Fibroblast of lung (primary cell): ENCODE data around the gene OAS3. TPM values are rescaled to one million over a fixed set of nuclear protein-coding genes. Genes with fewer than 3 reads are reported as not detected.

Experiments used
- DNase-seq, 2 donors: peaks; one replicate each; pipeline versions ENCODE4 v3.0.0 to v3.0.0-alpha.2; 2010; ENCODE audit warnings: low read depth in 2 of 2
- H2AFZ ChIP-seq: 2 replicates; pipeline ENCODE4 v1.5.1; 2012; ENCODE audit warnings: low read length, control low read depth, inconsistent platforms
- H3K27ac ChIP-seq: 2 replicates; pipeline ENCODE4 v1.5.1; 2011; ENCODE audit warnings: low read length, control low read depth; ENCODE audit not compliant: insufficient read depth
- H3K27me3 ChIP-seq: 2 replicates; pipeline ENCODE4 v1.5.1; 2011; ENCODE audit warnings: mild to moderate bottlenecking, low read length; ENCODE audit not compliant: control insufficient read depth, insufficient read depth
- H3K36me3 ChIP-seq: 2 replicates; pipeline ENCODE4 v1.5.1; 2011; ENCODE audit warnings: low read length; ENCODE audit not compliant: control insufficient read depth, insufficient read depth
- H3K4me1 ChIP-seq: 2 replicates; pipeline ENCODE4 v1.5.1; 2011; ENCODE audit warnings: low read length; ENCODE audit not compliant: control insufficient read depth, insufficient read depth; ENCODE audit errors: extremely low read depth
- H3K4me2 ChIP-seq: 2 replicates; pipeline ENCODE4 v1.5.1; 2011; ENCODE audit warnings: low read length, control low read depth; ENCODE audit not compliant: insufficient read depth; ENCODE audit errors: extremely low read depth
- H3K4me3 ChIP-seq, 4 experiments: fragments of 200-600 bp in 1 of 4; sonication (generic) in 1 of 4; replicated peaks in 1 of 4; 2 replicates each; pipeline ENCODE4 v1.5.1; 2011 to 2016; ENCODE audit warnings: low read length in 4 of 4, low read depth in 3 of 4, mild to moderate bottlenecking in 3 of 4, control low read depth in 2 of 4, inconsistent platforms in 1 of 4, mixed read lengths in 1 of 4; ENCODE audit not compliant: insufficient read depth in 1 of 4; ENCODE audit errors: control extremely low read depth in 1 of 4
- H3K79me2 ChIP-seq: 2 replicates; pipeline ENCODE4 v1.5.1; 2012; ENCODE audit warnings: mild to moderate bottlenecking, low read length, inconsistent platforms; ENCODE audit not compliant: control insufficient read depth, insufficient read depth
- H3K9ac ChIP-seq: 2 replicates; pipeline ENCODE4 v1.5.1; 2011; ENCODE audit warnings: mild to moderate bottlenecking, low read length, control low read depth; ENCODE audit not compliant: insufficient read depth
- H3K9me3 ChIP-seq: 2 replicates; pipeline ENCODE4 v1.5.1; 2012; ENCODE audit warnings: low read depth, low read length; ENCODE audit not compliant: control insufficient read depth, insufficient read depth
- H4K20me1 ChIP-seq: 2 replicates; pipeline ENCODE4 v1.5.1; 2011; ENCODE audit warnings: low read length; ENCODE audit not compliant: control insufficient read depth, insufficient read depth; ENCODE audit errors: extremely low read depth
- EZH2 ChIP-seq: IDR thresholded peaks from 2 replicates; pipeline ENCODE4 v1.5.1; 2012; ENCODE audit warnings: low read length, control low read depth, mild to moderate bottlenecking; ENCODE audit errors: missing control alignments
- polyA plus RNA-seq, 2 donors: library from polyadenylated mRNA; depleted of rRNA in 1 of 2; stranded (reverse) in 1 of 2; unstranded in 1 of 2; fragments of >200 nt; gene quantifications; 2 replicates each; pipeline ENCODE4 v1.2.1, GENCODE V29; 2011 to 2012; ENCODE audit warnings: missing spikeins in 1 of 2
- total RNA-seq: library from RNA; depleted of rRNA; stranded (reverse); fragments of >200 nt; gene quantifications from 2 replicates; pipeline ENCODE4 v1.2.1, GENCODE V29; 2014
- TF ChIP-seq, protein P1 (sequence below), 2 donors: IDR thresholded peaks in 1 of 2; conservative IDR thresholded peaks in 1 of 2; 1 replicate in 1 of 2; 2 replicates in 1 of 2; pipeline ENCODE4 v1.5.1; 2011 to 2012; ENCODE audit warnings: low read length in 2 of 2, control low read depth in 1 of 2, inconsistent platforms in 1 of 2, low read depth in 1 of 2, mild to moderate bottlenecking in 1 of 2

Gene OAS3
- total and polyA plus RNA-seq, 2 donors (not counting 1 experiment from before 2014, with no cell fraction given), result 3.5 to 7.0 TPM

DNA sequence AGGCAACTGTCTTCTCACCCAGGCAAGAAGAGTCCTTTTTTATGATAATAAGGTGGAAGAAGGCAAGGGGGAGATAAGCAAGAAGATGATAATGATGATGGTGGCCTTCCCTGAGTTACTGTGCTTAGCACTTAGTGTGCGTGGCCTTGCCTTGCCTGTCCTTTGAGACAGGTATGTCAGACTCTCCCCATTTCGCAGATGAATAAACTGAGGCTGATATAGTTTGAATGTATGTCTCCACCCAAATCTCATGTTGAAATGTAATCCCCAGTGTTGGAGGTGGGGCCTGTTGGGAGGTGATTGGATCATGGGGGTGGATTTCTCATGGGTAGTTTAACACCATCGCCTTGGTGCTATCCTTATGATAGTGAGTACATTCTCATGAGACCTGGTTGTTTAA, 8.6 kb upstream of the OAS3 start:
- Histone ChIP-seq H4K20me1 (no peaks in the 10 kb centered on the region), H3K27me3 (no peaks in the 10 kb centered on the region), H3K36me3 (no peaks in the 10 kb centered on the region), H3K4me3 (no peak overlapping the region), H3K4me2 (no peak overlapping the region), H3K9ac (no peak overlapping the region), H2AFZ (no peak overlapping the region), H3K9me3 (no peaks in the 10 kb centered on the region), H3K27ac (no peak overlapping the region), H3K79me2 (no peaks in the 10 kb centered on the region), H3K4me1 (no peaks in the 10 kb centered on the region)
- TF ChIP-seq EZH2, result no peak
- TF ChIP-seq, protein P1, sequence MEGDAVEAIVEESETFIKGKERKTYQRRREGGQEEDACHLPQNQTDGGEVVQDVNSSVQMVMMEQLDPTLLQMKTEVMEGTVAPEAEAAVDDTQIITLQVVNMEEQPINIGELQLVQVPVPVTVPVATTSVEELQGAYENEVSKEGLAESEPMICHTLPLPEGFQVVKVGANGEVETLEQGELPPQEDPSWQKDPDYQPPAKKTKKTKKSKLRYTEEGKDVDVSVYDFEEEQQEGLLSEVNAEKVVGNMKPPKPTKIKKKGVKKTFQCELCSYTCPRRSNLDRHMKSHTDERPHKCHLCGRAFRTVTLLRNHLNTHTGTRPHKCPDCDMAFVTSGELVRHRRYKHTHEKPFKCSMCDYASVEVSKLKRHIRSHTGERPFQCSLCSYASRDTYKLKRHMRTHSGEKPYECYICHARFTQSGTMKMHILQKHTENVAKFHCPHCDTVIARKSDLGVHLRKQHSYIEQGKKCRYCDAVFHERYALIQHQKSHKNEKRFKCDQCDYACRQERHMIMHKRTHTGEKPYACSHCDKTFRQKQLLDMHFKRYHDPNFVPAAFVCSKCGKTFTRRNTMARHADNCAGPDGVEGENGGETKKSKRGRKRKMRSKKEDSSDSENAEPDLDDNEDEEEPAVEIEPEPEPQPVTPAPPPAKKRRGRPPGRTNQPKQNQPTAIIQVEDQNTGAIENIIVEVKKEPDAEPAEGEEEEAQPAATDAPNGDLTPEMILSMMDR (conservative IDR thresholded peaks at IDR 0.05 in 1 of 2, IDR thresholded peaks at IDR 0.05 in 1 of 2; ENCODE audit: low read depth in 1 of 2, low read length in 2 of 2), result no peak
- no peak for DNase-seq

DNA sequence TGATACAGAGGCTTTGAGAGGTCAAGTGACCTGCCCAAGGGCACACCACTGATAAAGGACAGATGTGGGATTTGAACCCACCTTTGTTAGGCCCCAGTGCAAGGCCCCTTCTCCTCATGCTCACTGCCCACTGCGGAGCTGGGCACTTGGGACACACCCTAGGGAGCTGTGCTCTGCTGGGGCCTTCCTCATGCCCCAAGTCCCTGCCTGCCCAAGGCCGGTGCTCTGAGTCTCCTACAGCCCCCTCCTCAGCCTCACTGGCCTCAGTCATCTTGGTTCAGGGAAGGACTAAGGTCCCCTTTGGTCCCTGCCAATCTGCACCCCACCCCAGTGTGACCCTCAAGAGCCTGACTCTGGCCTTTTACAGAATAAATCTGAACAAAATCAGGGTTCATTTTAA, 7.9 kb upstream of the OAS3 start:
- no peak overlapping the region for H2AFZ ChIP-seq
- H3K27ac ChIP-seq, result no peak overlapping the region
- no peak for DNase-seq
- no peaks in the 10 kb centered on the region for H3K27me3 ChIP-seq
- H3K4me1 ChIP-seq, result no peaks in the 10 kb centered on the region
- no peaks in the 10 kb centered on the region for H3K36me3 ChIP-seq
- TF ChIP-seq, protein P1 (conservative IDR thresholded peaks at IDR 0.05 in 1 of 2, IDR thresholded peaks at IDR 0.05 in 1 of 2; ENCODE audit: low read depth in 1 of 2, low read length in 2 of 2), result no peak
- TF ChIP-seq EZH2, result no peak
- H3K9me3 ChIP-seq, result no peaks in the 10 kb centered on the region
- H3K79me2 ChIP-seq, result no peaks in the 10 kb centered on the region
- no peak overlapping the region for H3K4me2 ChIP-seq
- no peak overlapping the region for H3K4me3 ChIP-seq
- H4K20me1 ChIP-seq, result no peaks in the 10 kb centered on the region
- no peak overlapping the region for H3K9ac ChIP-seq

DNA sequence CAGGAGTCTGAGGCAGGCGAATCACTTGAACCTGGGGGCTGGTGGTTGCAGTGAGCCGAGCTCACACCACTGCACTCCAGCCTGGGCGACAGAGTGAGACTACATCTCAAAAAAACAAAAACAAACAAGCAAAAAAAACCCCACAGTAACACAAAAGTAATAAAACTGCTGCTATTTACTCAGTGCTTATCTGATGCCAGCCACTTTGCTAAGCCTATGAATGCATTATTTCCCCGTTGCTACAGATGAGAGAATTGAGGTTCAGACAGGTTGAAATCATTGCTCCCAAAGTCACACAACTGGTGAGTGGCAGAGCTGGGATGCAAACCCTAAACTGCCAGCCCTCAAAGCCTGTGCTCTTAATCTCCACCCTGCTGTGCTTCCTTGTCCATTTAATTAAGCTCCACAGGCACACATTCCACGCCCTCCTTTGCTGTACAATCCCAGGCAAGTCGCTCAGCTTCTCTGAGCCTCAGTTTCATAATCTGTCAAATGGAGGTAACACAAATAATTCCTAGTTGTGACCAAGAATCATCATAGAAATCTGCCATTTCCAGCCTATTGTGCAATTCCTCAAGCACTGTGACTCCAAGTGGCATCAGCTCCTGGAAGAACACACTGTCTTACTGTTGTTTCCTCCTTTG, 5.7 kb upstream of the OAS3 start:
- Histone ChIP-seq H3K36me3 (no peaks in the 10 kb centered on the region), H3K9ac (no peak overlapping the region), H3K27ac (no peak overlapping the region), H3K27me3 (no peaks in the 10 kb centered on the region), H3K9me3 (no peaks in the 10 kb centered on the region), H3K4me2 (no peak overlapping the region), H3K4me1 (no peaks in the 10 kb centered on the region), H3K79me2 (no peaks in the 10 kb centered on the region), H4K20me1 (no peaks in the 10 kb centered on the region), H2AFZ (no peak overlapping the region), H3K4me3 (no peak overlapping the region)
- TF ChIP-seq, protein P1 (conservative IDR thresholded peaks at IDR 0.05 in 1 of 2, IDR thresholded peaks at IDR 0.05 in 1 of 2; ENCODE audit: low read depth in 1 of 2, low read length in 2 of 2), result no peak
- TF ChIP-seq EZH2, result no peak
- DNase-seq, result no peak
